HL-60 (cell line): ENCODE measurements around the gene ADAM11.

Experiments used
- DNase-seq, 2 experiments: peaks; one replicate each; pipeline ENCODE4 v3.0.0-alpha.2; 2010 to 2020; ENCODE audit warnings: low read depth in 1 of 2, low spot score in 1 of 2
- H3K27ac ChIP-seq: fragments of 250-450 bp; sonication (Bioruptor Pico); replicated peaks from 2 replicates; pipeline ENCODE4 v1.5.1; 2020; ENCODE audit warnings: mild to moderate bottlenecking, moderate library complexity
- H3K27me3 ChIP-seq: fragments of 250-450 bp; sonication (Bioruptor Pico); 2 replicates; pipeline ENCODE4 v1.5.1; 2021; ENCODE audit warnings: mild to moderate bottlenecking, moderate library complexity; ENCODE audit not compliant: insufficient read depth, poor library complexity, severe bottlenecking
- H3K4me3 ChIP-seq: replicated peaks from 2 replicates; pipeline ENCODE4 v1.5.1; 2011; ENCODE audit warnings: mild to moderate bottlenecking, control low read depth, low read length; ENCODE audit not compliant: insufficient read depth
- GABPA ChIP-seq: IDR thresholded peaks from 2 replicates; pipeline ENCODE4 v1.6.1; 2012; ENCODE audit warnings: low read depth
- POLR2AphosphoS5 ChIP-seq: IDR thresholded peaks from 2 replicates; pipeline ENCODE4 v1.6.1; 2012; ENCODE audit warnings: low read depth
- SPI1 ChIP-seq: IDR thresholded peaks from 2 replicates; pipeline ENCODE4 v1.6.1; 2012; ENCODE audit warnings: low read depth, mild to moderate bottlenecking, borderline replicate concordance
- TF ChIP-seq, protein P1 (sequence below): IDR thresholded peaks from one replicate; pipeline ENCODE4 v1.5.1; 2011; ENCODE audit warnings: low read length, control low read depth, inconsistent platforms; ENCODE audit not compliant: insufficient read depth
- TF ChIP-seq, protein P2 (sequence below): IDR thresholded peaks from 2 replicates; pipeline ENCODE4 v1.6.1; 2012; ENCODE audit warnings: low read depth; ENCODE audit not compliant: insufficient replicate concordance

Gene ADAM11

DNA sequence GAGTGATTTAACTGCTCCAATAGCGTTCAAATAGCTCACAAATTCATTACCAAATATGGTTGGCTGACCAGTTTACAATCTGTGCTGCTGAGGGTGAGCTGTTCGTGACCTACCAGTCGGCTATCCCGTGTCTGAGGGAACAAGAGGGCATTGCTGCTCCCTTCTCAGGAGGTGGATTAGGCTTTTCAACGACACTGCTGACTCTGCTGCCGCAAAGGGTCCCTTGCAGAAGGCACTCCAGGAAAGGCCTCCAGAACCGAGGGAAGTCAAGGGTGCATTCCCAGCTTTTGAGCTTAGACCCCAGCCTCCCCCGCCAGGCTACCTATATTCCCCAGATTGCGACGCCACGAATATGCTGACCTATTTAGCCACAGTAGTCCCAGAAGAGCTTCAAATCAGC lies 39.0 kb downstream of the ADAM11 start:
- H3K27ac ChIP-seq = no peak overlapping the region
- no peak for DNase-seq
- no peaks in the 10 kb centered on the region for H3K27me3 ChIP-seq
- TF ChIP-seq SPI1 = no peak
- TF ChIP-seq, protein P1, sequence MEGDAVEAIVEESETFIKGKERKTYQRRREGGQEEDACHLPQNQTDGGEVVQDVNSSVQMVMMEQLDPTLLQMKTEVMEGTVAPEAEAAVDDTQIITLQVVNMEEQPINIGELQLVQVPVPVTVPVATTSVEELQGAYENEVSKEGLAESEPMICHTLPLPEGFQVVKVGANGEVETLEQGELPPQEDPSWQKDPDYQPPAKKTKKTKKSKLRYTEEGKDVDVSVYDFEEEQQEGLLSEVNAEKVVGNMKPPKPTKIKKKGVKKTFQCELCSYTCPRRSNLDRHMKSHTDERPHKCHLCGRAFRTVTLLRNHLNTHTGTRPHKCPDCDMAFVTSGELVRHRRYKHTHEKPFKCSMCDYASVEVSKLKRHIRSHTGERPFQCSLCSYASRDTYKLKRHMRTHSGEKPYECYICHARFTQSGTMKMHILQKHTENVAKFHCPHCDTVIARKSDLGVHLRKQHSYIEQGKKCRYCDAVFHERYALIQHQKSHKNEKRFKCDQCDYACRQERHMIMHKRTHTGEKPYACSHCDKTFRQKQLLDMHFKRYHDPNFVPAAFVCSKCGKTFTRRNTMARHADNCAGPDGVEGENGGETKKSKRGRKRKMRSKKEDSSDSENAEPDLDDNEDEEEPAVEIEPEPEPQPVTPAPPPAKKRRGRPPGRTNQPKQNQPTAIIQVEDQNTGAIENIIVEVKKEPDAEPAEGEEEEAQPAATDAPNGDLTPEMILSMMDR = no peak
- no peak for TF ChIP-seq POLR2AphosphoS5
- no peak for TF ChIP-seq GABPA
- TF ChIP-seq, protein P2, sequence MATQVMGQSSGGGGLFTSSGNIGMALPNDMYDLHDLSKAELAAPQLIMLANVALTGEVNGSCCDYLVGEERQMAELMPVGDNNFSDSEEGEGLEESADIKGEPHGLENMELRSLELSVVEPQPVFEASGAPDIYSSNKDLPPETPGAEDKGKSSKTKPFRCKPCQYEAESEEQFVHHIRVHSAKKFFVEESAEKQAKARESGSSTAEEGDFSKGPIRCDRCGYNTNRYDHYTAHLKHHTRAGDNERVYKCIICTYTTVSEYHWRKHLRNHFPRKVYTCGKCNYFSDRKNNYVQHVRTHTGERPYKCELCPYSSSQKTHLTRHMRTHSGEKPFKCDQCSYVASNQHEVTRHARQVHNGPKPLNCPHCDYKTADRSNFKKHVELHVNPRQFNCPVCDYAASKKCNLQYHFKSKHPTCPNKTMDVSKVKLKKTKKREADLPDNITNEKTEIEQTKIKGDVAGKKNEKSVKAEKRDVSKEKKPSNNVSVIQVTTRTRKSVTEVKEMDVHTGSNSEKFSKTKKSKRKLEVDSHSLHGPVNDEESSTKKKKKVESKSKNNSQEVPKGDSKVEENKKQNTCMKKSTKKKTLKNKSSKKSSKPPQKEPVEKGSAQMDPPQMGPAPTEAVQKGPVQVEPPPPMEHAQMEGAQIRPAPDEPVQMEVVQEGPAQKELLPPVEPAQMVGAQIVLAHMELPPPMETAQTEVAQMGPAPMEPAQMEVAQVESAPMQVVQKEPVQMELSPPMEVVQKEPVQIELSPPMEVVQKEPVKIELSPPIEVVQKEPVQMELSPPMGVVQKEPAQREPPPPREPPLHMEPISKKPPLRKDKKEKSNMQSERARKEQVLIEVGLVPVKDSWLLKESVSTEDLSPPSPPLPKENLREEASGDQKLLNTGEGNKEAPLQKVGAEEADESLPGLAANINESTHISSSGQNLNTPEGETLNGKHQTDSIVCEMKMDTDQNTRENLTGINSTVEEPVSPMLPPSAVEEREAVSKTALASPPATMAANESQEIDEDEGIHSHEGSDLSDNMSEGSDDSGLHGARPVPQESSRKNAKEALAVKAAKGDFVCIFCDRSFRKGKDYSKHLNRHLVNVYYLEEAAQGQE = no peak
- H3K4me3 ChIP-seq = no peak overlapping the region

DNA sequence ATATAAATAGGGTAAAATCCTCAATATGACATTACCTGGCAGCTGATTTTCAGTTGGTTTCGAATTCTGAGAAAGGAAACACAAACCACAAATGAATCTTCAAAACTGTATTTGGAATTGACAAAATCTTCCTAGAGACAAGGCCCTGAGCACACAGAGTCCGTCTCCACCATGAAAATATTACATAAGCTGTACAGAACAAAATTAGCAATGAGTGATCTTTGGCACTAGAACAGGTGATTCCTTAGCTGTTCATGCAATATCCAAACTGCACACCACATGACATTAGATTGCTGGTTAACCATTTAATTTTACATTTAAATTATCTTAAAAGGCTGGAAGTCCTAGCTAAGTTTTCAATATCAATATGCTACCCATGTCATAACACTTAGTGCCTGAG lies 39.6 kb downstream of the ADAM11 start:
- H3K27me3 ChIP-seq = no peaks in the 10 kb centered on the region
- no peak for DNase-seq
- H3K27ac ChIP-seq = no peak overlapping the region
- TF ChIP-seq SPI1 = no peak
- no peak overlapping the region for H3K4me3 ChIP-seq

DNA sequence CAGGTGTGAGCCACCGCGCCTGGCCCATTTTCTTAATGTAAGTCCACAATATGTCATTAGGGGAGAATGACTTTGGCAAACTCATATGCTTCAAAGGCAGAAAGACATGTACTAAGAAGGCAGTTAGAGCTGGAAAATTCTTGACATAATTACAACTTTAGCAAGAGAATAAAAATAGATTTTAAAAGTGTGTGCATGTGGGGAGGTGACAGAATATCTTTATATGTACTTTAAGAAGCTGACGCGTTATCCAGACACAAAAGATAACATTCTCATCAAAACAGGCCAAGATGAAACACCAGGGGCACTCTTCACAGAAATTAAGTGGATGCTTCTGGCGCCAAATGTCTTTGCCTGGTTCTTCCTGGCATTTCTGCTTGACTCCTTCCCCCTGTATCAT lies 43.1 kb downstream of the ADAM11 start:
- Histone ChIP-seq H3K27me3 (peaks cover 5% of the 10 kb centered on the region), H3K4me3 (no peak overlapping the region), H3K27ac (no peak overlapping the region)
- DNase-seq = no peak
- no peak for TF ChIP-seq GABPA
- TF ChIP-seq, protein P2 = no peak
- TF ChIP-seq, protein P1 = no peak
- no peak for TF ChIP-seq POLR2AphosphoS5
- no peak for TF ChIP-seq SPI1

DNA sequence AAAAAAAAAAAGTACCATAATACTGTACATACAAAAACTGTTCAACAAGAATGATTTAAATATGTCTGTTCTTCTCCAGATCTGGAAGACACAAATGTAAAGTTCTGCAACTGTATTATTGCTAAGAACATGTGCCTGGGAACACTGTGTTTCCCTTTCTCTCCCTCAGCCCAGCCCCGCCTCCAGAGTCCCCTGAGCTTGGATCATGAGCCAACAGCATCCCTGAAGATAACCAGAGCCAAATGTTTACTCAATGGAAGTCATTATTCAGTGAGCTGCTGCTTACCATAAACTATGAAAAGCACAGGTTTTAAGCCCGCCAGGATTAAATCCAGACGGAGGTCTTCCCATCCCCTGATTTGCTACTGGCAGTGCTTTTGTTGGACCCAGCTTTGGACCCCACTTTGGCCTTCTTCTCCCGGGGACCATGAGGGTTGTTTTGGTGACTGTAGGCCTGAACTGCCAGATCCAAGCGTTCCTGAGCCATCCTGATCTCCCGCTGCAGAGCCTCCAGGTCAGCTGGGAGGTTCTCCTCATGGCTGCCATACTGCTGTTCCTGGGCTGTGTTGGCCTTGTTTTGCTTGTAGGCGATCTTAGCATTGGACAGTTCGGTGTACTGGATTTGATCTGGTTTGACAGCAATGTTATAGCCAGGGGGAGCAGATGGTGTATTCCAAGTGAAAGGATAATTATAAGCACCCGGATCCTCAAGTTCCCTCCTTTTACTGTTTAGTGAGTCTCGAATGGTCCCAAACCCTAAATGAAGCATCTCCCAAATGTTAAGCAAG lies 45.7 kb downstream of the ADAM11 start:
- TF ChIP-seq POLR2AphosphoS5 (no peak), GABPA (no peak)
- TF ChIP-seq, protein P2 = no peak
- TF ChIP-seq, protein P1 = no peak
- Histone ChIP-seq H3K27ac (no peak overlapping the region), H3K4me3 (no peak overlapping the region), H3K27me3 (peaks cover 15% of the 10 kb centered on the region)
- DNase-seq = no peak
